AG04450 (cell line): Measurements from ENCODE around the gene TYW1B. TPM values are rescaled to one million over a fixed set of nuclear protein-coding genes. Genes with fewer than 3 reads are reported as not detected.
"Not testable (repeated sequence)": the region's sequence is repeated elsewhere in the genome, so short reads cannot be mapped to it uniquely, and the experiment has no call there.

Source experiments
- CTCF ChIA-PET: fragments of 300-600, 350-600 bp; formaldehyde crosslinking; extraction: SDS; loops from one replicate; lab custom pipeline; 2022; ENCODE audit warnings: antibody characterized with exemption, inconsistent platforms; lab: Charles Lee
- POLR2A ChIA-PET: fragments of 350-600 bp; formaldehyde crosslinking; extraction: SDS; loops from one replicate; lab custom pipeline; 2021; ENCODE audit warnings: antibody characterized with exemption, inconsistent platforms; lab: Yijun Ruan, JAX
- DNase-seq: peaks from one replicate; pipeline ENCODE4 v3.0.0-alpha.2; 2011; ENCODE audit warnings: low read depth, low spot score
- H3K27ac ChIP-seq: one replicate; pipeline ENCODE4 v1.5.1; 2012; ENCODE audit warnings: low read depth, low read length, control low read depth
- H3K27me3 ChIP-seq: one replicate; pipeline ENCODE4 v1.6.0; 2012; ENCODE audit warnings: low read length; ENCODE audit not compliant: control insufficient read depth, insufficient read depth
- H3K4me3 ChIP-seq: 2 replicates; pipeline ENCODE4 v1.5.1; 2011; ENCODE audit warnings: mild to moderate bottlenecking, low read depth, low read length, control low read depth
- H3K9me3 ChIP-seq: 2 replicates; pipeline ENCODE4 v1.5.1; 2012; ENCODE audit warnings: low read length; ENCODE audit not compliant: control insufficient read depth, insufficient read depth
- CTCF ChIP-seq: IDR thresholded peaks from 2 replicates; pipeline ENCODE4 v1.5.1; 2011; ENCODE audit warnings: low read depth, low read length, control low read depth, inconsistent platforms
- polyA plus RNA-seq: library from polyadenylated mRNA; depleted of rRNA; stranded (reverse); fragments of >200 nt; gene quantifications from 2 replicates; pipeline ENCODE4 v1.2.3, GENCODE V29; 2011

Gene TYW1B
- polyA plus RNA-seq, 1 experiment, result 5.0 TPM

- CTCF ChIA-PET, H3K27ac ChIP-seq: not testable (repeated sequence)
Measured at GRCh38 chr7:72676880-72677279, 151.1 kb downstream of the TYW1B start.

GRCh38 chr7:72676086-72676690 lies 151.8 kb downstream of the TYW1B start:
- H3K27me3 ChIP-seq, H3K4me3 ChIP-seq, H3K9me3 ChIP-seq, DNase-seq, H3K27ac ChIP-seq, CTCF ChIA-PET, POLR2A ChIA-PET: not testable (repeated sequence)

More at GRCh38 chr7:72676880-72677279, 151.1 kb downstream of the TYW1B start:
- DNase-seq, H3K27me3 ChIP-seq, POLR2A ChIA-PET, H3K9me3 ChIP-seq, H3K4me3 ChIP-seq: not testable (repeated sequence)

- DNase-seq, H3K27ac ChIP-seq, POLR2A ChIA-PET, CTCF ChIA-PET, H3K4me3 ChIP-seq, H3K27me3 ChIP-seq, H3K9me3 ChIP-seq: not testable (repeated sequence)
Measured at GRCh38 chr7:72675686-72676085, 152.3 kb downstream of the TYW1B start.

GRCh38 chr7:72674394-72674793 lies 153.6 kb downstream of the TYW1B start:
- no peak for DNase-seq
- Histone ChIP-seq H3K27me3 (no peaks in the 10 kb centered on the region), H3K4me3 (no peak overlapping the region), H3K27ac (no peak overlapping the region), H3K9me3 (no peaks in the 10 kb centered on the region)
- POLR2A ChIA-PET, result interaction anchor here (0.6 kb wide), 1 partner anchor 14 kb away, joined by 3 read pairs; no protein-coding TSS in a partner anchor
- TF ChIP-seq CTCF, result no peak
- CTCF ChIA-PET, result no interaction called here

GRCh38 chr7:72670850-72671249 lies 157.2 kb downstream of the TYW1B start:
- CTCF ChIA-PET, result not testable (repeated sequence)

GRCh38 chr7:72668435-72668834 lies 159.6 kb downstream of the TYW1B start:
- not testable (repeated sequence) for H3K27ac ChIP-seq

More at GRCh38 chr7:72670850-72671249, 157.2 kb downstream of the TYW1B start:
- DNase-seq, H3K27me3 ChIP-seq, H3K9me3 ChIP-seq, H3K4me3 ChIP-seq, H3K27ac ChIP-seq, POLR2A ChIA-PET: not testable (repeated sequence)

GRCh38 chr7:72667049-72667448 lies 161.0 kb downstream of the TYW1B start:
- CTCF ChIA-PET, DNase-seq, POLR2A ChIA-PET: not testable (repeated sequence)

More at GRCh38 chr7:72668435-72668834, 159.6 kb downstream of the TYW1B start:
- H3K4me3 ChIP-seq, H3K9me3 ChIP-seq, DNase-seq, POLR2A ChIA-PET, CTCF ChIA-PET, H3K27me3 ChIP-seq: not testable (repeated sequence)

GRCh38 chr7:72648574-72648973 lies 179.4 kb downstream of the TYW1B start:
- H3K4me3 ChIP-seq, H3K9me3 ChIP-seq, H3K27me3 ChIP-seq, DNase-seq, H3K27ac ChIP-seq, POLR2A ChIA-PET, CTCF ChIA-PET: not testable (repeated sequence)

More at GRCh38 chr7:72667049-72667448, 161.0 kb downstream of the TYW1B start:
- H3K27me3 ChIP-seq, H3K4me3 ChIP-seq, H3K9me3 ChIP-seq, H3K27ac ChIP-seq: not testable (repeated sequence)

- DNase-seq, H3K4me3 ChIP-seq, POLR2A ChIA-PET, CTCF ChIA-PET, H3K9me3 ChIP-seq, H3K27ac ChIP-seq, H3K27me3 ChIP-seq: not testable (repeated sequence)
Measured at GRCh38 chr7:72643708-72644107, 184.3 kb downstream of the TYW1B start.

GRCh38 chr7:72641485-72642248 lies 186.3 kb downstream of the TYW1B start:
- H3K4me3 ChIP-seq, H3K9me3 ChIP-seq, DNase-seq, POLR2A ChIA-PET, H3K27ac ChIP-seq, H3K27me3 ChIP-seq, CTCF ChIA-PET: not testable (repeated sequence)

GRCh38 chr7:72640740-72641139 lies 187.3 kb downstream of the TYW1B start:
- POLR2A ChIA-PET, H3K9me3 ChIP-seq, H3K27me3 ChIP-seq, H3K27ac ChIP-seq, DNase-seq, H3K4me3 ChIP-seq, CTCF ChIA-PET: not testable (repeated sequence)
